ENCODE measurements around the gene MSH3.

MSH3 gene

GRCh38 chr5:80714570-80715298 lies 60.3 kb downstream of the MSH3 start:
- Histone ChIP-seq H3K9me3 (ENCODE audit: control insufficient read depth, low read length) (peaks cover 2% of the 10 kb centered on the region), H3K27me3 (replicated peaks; ENCODE audit: control insufficient read depth, insufficient read depth, low read length, poor library complexity, severe bottlenecking) (no peaks in the 10 kb centered on the region), H3K36me3 (ENCODE audit: control insufficient read depth, insufficient read depth, low read length) (peaks cover 5% of the 10 kb centered on the region), H3K4me3 (ENCODE audit: insufficient read depth, low read depth, low read length, poor library complexity, severe bottlenecking) (no peak overlapping the region), H3K4me1 (ENCODE audit: control insufficient read depth, insufficient read depth, low read length, poor library complexity, severe bottlenecking) (no peaks in the 10 kb centered on the region), H3K27ac (ENCODE audit: insufficient read depth, low read length, poor library complexity, severe bottlenecking) (no peak overlapping the region)
- DNase-seq, result no peak

DNA sequence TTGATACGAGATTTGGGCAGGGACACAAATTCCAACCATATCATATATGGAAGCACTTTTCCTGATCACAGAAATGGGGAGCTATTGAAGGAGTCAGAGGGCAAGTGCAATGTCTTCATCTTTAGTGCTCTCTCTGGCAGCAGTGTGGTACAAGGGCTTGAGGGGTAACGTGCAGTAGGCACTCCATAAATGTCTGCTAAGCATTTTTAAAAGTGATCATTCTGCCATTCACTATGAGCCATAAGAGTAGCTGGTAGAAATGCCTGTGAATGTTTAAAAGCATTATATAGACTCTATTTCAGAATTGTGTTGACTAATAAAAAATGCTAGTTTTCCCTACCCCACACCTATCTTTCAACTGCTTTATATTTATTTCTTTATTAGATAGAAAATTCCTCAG lies 61.4 kb downstream of the MSH3 start:
- Histone ChIP-seq H3K9me3 (ENCODE audit: control insufficient read depth, low read length) (peaks cover 3% of the 10 kb centered on the region), H3K4me1 (ENCODE audit: control insufficient read depth, insufficient read depth, low read length, poor library complexity, severe bottlenecking) (no peaks in the 10 kb centered on the region), H3K27ac (ENCODE audit: insufficient read depth, low read length, poor library complexity, severe bottlenecking) (no peak overlapping the region), H3K4me3 (ENCODE audit: insufficient read depth, low read depth, low read length, poor library complexity, severe bottlenecking) (no peak overlapping the region), H3K27me3 (replicated peaks; ENCODE audit: control insufficient read depth, insufficient read depth, low read length, poor library complexity, severe bottlenecking) (no peaks in the 10 kb centered on the region), H3K36me3 (ENCODE audit: control insufficient read depth, insufficient read depth, low read length) (peaks cover 7% of the 10 kb centered on the region)
- no peak for DNase-seq

GRCh38 chr5:80720181-80720580 lies 65.7 kb downstream of the MSH3 start:
- no peak for DNase-seq
- H3K27me3 ChIP-seq (replicated peaks; ENCODE audit: control insufficient read depth, insufficient read depth, low read length, poor library complexity, severe bottlenecking), result no peaks in the 10 kb centered on the region
- H3K9me3 ChIP-seq (ENCODE audit: control insufficient read depth, low read length), result peaks cover 3% of the 10 kb centered on the region
- H3K36me3 ChIP-seq (ENCODE audit: control insufficient read depth, insufficient read depth, low read length), result peaks cover 7% of the 10 kb centered on the region
- no peaks in the 10 kb centered on the region for H3K4me1 ChIP-seq (ENCODE audit: control insufficient read depth, insufficient read depth, low read length, poor library complexity, severe bottlenecking)
- no peak overlapping the region for H3K27ac ChIP-seq (ENCODE audit: insufficient read depth, low read length, poor library complexity, severe bottlenecking)
- no peak overlapping the region for H3K4me3 ChIP-seq (ENCODE audit: insufficient read depth, low read depth, low read length, poor library complexity, severe bottlenecking)

DNA sequence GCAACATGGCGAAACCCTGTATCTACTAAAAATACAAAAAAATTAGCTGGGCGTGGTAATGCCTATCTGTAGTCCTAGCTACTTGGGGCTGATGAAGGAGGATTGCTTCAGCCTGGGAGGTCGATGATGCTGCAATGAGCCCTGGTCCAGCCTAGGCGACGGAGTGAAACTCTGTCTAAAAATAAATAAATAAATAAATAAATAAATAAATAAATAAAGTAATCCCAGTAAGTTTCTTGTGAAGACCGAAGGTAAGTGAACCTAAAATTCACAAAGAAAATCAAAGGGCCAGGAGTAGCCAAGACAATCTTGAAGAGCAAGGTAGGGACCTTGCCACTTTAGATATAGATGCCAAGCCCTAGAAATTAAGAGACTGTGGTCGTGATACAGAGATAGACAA lies 68.5 kb downstream of the MSH3 start:
- H3K4me3 ChIP-seq (ENCODE audit: insufficient read depth, low read depth, low read length, poor library complexity, severe bottlenecking), result no peak overlapping the region
- no peak for DNase-seq
- peaks cover 3% of the 10 kb centered on the region for H3K9me3 ChIP-seq (ENCODE audit: control insufficient read depth, low read length)
- peaks cover 16% of the 10 kb centered on the region for H3K36me3 ChIP-seq (ENCODE audit: control insufficient read depth, insufficient read depth, low read length)
- no peak overlapping the region for H3K27ac ChIP-seq (ENCODE audit: insufficient read depth, low read length, poor library complexity, severe bottlenecking)
- H3K4me1 ChIP-seq (ENCODE audit: control insufficient read depth, insufficient read depth, low read length, poor library complexity, severe bottlenecking), result no peaks in the 10 kb centered on the region
- H3K27me3 ChIP-seq (replicated peaks; ENCODE audit: control insufficient read depth, insufficient read depth, low read length, poor library complexity, severe bottlenecking), result no peaks in the 10 kb centered on the region

DNA sequence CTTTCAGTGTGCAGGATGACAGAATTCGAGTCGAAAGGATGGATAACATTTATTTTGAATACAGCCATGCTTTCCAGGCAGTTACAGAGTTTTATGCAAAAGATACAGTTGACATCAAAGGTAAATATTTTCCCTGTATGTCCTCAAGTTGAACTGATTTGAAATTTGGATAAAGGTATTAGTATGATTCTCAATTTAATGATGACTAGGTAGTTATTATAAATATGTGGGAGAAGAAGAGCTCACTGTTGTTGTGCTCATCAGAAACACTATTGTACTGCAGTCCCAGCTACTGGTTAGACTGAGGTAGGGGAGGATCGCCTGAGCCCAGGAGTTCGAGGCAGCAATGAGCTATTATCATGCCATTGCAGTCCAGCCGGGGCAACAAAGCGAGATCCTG lies 71.0 kb downstream of the MSH3 start:
- Histone ChIP-seq H3K4me3 (ENCODE audit: insufficient read depth, low read depth, low read length, poor library complexity, severe bottlenecking) (no peak overlapping the region), H3K27ac (ENCODE audit: insufficient read depth, low read length, poor library complexity, severe bottlenecking) (no peak overlapping the region), H3K9me3 (ENCODE audit: control insufficient read depth, low read length) (no peaks in the 10 kb centered on the region), H3K36me3 (ENCODE audit: control insufficient read depth, insufficient read depth, low read length) (peaks cover 17% of the 10 kb centered on the region), H3K4me1 (ENCODE audit: control insufficient read depth, insufficient read depth, low read length, poor library complexity, severe bottlenecking) (no peaks in the 10 kb centered on the region), H3K27me3 (replicated peaks; ENCODE audit: control insufficient read depth, insufficient read depth, low read length, poor library complexity, severe bottlenecking) (no peaks in the 10 kb centered on the region)
- no peak for DNase-seq

GRCh38 chr5:80736730-80737129 lies 82.3 kb downstream of the MSH3 start:
- DNase-seq, result no peak
- no peaks in the 10 kb centered on the region for H3K9me3 ChIP-seq (ENCODE audit: control insufficient read depth, low read length)
- no peaks in the 10 kb centered on the region for H3K27me3 ChIP-seq (replicated peaks; ENCODE audit: control insufficient read depth, insufficient read depth, low read length, poor library complexity, severe bottlenecking)
- no peak overlapping the region for H3K4me3 ChIP-seq (ENCODE audit: insufficient read depth, low read depth, low read length, poor library complexity, severe bottlenecking)
- H3K4me1 ChIP-seq (ENCODE audit: control insufficient read depth, insufficient read depth, low read length, poor library complexity, severe bottlenecking), result no peaks in the 10 kb centered on the region
- no peaks in the 10 kb centered on the region for H3K36me3 ChIP-seq (ENCODE audit: control insufficient read depth, insufficient read depth, low read length)
- no peak overlapping the region for H3K27ac ChIP-seq (ENCODE audit: insufficient read depth, low read length, poor library complexity, severe bottlenecking)

- DNase-seq, result no peak
- Histone ChIP-seq H3K36me3 (ENCODE audit: control insufficient read depth, insufficient read depth, low read length) (no peaks in the 10 kb centered on the region), H3K27me3 (replicated peaks; ENCODE audit: control insufficient read depth, insufficient read depth, low read length, poor library complexity, severe bottlenecking) (no peaks in the 10 kb centered on the region), H3K4me1 (ENCODE audit: control insufficient read depth, insufficient read depth, low read length, poor library complexity, severe bottlenecking) (no peaks in the 10 kb centered on the region), H3K9me3 (ENCODE audit: control insufficient read depth, low read length) (no peaks in the 10 kb centered on the region), H3K4me3 (ENCODE audit: insufficient read depth, low read depth, low read length, poor library complexity, severe bottlenecking) (no peak overlapping the region), H3K27ac (ENCODE audit: insufficient read depth, low read length, poor library complexity, severe bottlenecking) (no peak overlapping the region)
These were observed 84.0 kb downstream of the MSH3 start for GRCh38 chr5:80738466-80738865.

DNA sequence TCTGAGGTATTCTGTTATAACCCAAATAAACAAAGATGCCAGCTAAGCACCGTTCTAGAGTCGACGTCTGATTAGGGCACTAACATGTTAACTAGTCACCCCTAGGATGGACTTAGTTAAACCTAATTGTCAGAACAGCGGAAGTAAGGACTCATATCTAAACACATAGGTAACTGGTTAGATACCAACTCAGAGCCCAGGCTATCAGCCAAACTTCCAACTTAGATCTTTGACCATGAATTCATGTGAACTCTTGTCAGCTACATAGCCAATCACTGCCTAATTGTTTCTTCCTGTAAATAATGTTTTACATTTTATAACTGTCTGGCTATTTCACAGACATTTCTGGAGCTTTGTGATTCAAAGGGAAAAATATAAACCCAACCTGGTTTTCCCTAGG lies 84.6 kb downstream of the MSH3 start:
- no peaks in the 10 kb centered on the region for H3K36me3 ChIP-seq (ENCODE audit: control insufficient read depth, insufficient read depth, low read length)
- no peaks in the 10 kb centered on the region for H3K9me3 ChIP-seq (ENCODE audit: control insufficient read depth, low read length)
- no peaks in the 10 kb centered on the region for H3K27me3 ChIP-seq (replicated peaks; ENCODE audit: control insufficient read depth, insufficient read depth, low read length, poor library complexity, severe bottlenecking)
- no peak for DNase-seq
- H3K4me3 ChIP-seq (ENCODE audit: insufficient read depth, low read depth, low read length, poor library complexity, severe bottlenecking), result no peak overlapping the region
- no peak overlapping the region for H3K27ac ChIP-seq (ENCODE audit: insufficient read depth, low read length, poor library complexity, severe bottlenecking)
- H3K4me1 ChIP-seq (ENCODE audit: control insufficient read depth, insufficient read depth, low read length, poor library complexity, severe bottlenecking), result no peaks in the 10 kb centered on the region

DNA sequence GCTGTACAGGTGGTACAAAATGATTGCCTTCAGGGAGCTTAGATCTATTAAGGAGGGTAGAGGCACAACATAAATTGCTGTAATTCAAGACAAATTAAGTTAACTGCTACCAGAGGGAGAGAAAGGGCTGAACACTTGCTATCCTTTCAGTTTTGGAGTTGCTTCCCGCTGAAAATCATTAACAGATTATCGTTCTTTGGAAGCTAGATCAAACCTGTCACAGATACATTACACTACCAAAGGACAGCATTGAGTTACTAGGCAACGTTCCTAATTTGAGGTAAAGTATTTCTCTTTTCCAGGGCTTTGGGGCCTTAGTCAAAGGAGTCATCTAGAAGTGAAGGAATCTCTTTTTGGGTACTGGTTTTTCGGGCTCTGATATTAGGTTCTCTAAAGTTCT lies 85.0 kb downstream of the MSH3 start:
- Histone ChIP-seq H3K27me3 (replicated peaks; ENCODE audit: control insufficient read depth, insufficient read depth, low read length, poor library complexity, severe bottlenecking) (no peaks in the 10 kb centered on the region), H3K4me3 (ENCODE audit: insufficient read depth, low read depth, low read length, poor library complexity, severe bottlenecking) (no peak overlapping the region), H3K36me3 (ENCODE audit: control insufficient read depth, insufficient read depth, low read length) (peaks cover under 1% of the 10 kb centered on the region), H3K9me3 (ENCODE audit: control insufficient read depth, low read length) (no peaks in the 10 kb centered on the region), H3K4me1 (ENCODE audit: control insufficient read depth, insufficient read depth, low read length, poor library complexity, severe bottlenecking) (no peaks in the 10 kb centered on the region), H3K27ac (ENCODE audit: insufficient read depth, low read length, poor library complexity, severe bottlenecking) (no peak overlapping the region)
- no peak for DNase-seq

- no peak for DNase-seq
- no peaks in the 10 kb centered on the region for H3K9me3 ChIP-seq (ENCODE audit: control insufficient read depth, low read length)
- no peaks in the 10 kb centered on the region for H3K27me3 ChIP-seq (replicated peaks; ENCODE audit: control insufficient read depth, insufficient read depth, low read length, poor library complexity, severe bottlenecking)
- H3K36me3 ChIP-seq (ENCODE audit: control insufficient read depth, insufficient read depth, low read length), result peaks cover 4% of the 10 kb centered on the region
- no peaks in the 10 kb centered on the region for H3K4me1 ChIP-seq (ENCODE audit: control insufficient read depth, insufficient read depth, low read length, poor library complexity, severe bottlenecking)
- no peak overlapping the region for H3K27ac ChIP-seq (ENCODE audit: insufficient read depth, low read length, poor library complexity, severe bottlenecking)
- no peak overlapping the region for H3K4me3 ChIP-seq (ENCODE audit: insufficient read depth, low read depth, low read length, poor library complexity, severe bottlenecking)
These were observed 85.4 kb downstream of the MSH3 start for GRCh38 chr5:80739898-80740297.
